ENCODE data around the gene ATP11A.

Gene ATP11A

GRCh38 chr13:112835796-112836195, 146.0 kb downstream of the ATP11A start:
- TF ChIP-seq CTCF (IDR thresholded peaks at IDR 0.05), result no peak
- Histone ChIP-seq H3K9ac (no peak overlapping the region), H3K4me2 (ENCODE audit: low read length) (no peak overlapping the region), H2AFZ (no peak overlapping the region), H3K4me3 (ENCODE audit: low read depth, low read length) (no peak overlapping the region), H3K27me3 (ENCODE audit: control insufficient read depth, insufficient read depth, low read length) (no peaks in the 10 kb centered on the region), H3K4me1 (no peaks in the 10 kb centered on the region), H3K36me3 (ENCODE audit: control insufficient read depth, insufficient read depth, low read length) (no peaks in the 10 kb centered on the region), H3K9me3 (ENCODE audit: control insufficient read depth, low read length) (no peaks in the 10 kb centered on the region), H3K79me2 (no peaks in the 10 kb centered on the region), H3K27ac (no peak overlapping the region)

DNA sequence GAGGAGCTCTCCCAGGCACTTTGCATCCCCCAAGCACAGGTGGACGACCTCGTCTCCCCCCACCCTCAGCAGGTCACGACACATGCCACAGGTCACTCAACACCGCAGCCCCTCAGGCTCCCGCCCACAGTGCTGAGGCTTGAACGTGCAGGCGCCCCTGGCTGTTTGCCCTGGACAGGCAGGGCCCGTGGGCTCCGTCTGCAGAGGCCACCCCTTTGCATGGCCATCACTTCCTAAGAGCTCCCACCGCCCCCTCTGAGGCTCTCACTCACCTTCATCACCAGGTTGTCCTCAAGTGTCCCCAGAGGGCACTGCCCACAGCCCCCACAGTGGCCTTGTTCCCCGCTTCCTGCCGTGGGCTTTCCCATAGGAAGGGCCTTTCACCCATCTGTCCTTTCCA, 147.1 kb downstream of the ATP11A start:
- H3K4me3 ChIP-seq (ENCODE audit: low read depth, low read length), result no peak overlapping the region
- no peaks in the 10 kb centered on the region for H3K79me2 ChIP-seq
- H3K9ac ChIP-seq, result no peak overlapping the region
- H3K4me2 ChIP-seq (ENCODE audit: low read length), result no peak overlapping the region
- no peak overlapping the region for H3K27ac ChIP-seq
- no peaks in the 10 kb centered on the region for H3K9me3 ChIP-seq (ENCODE audit: control insufficient read depth, low read length)
- no peaks in the 10 kb centered on the region for H3K27me3 ChIP-seq (ENCODE audit: control insufficient read depth, insufficient read depth, low read length)
- no peak for TF ChIP-seq CTCF (IDR thresholded peaks at IDR 0.05)
- no peak overlapping the region for H2AFZ ChIP-seq
- H3K4me1 ChIP-seq, result no peaks in the 10 kb centered on the region
- no peaks in the 10 kb centered on the region for H3K36me3 ChIP-seq (ENCODE audit: control insufficient read depth, insufficient read depth, low read length)

DNA sequence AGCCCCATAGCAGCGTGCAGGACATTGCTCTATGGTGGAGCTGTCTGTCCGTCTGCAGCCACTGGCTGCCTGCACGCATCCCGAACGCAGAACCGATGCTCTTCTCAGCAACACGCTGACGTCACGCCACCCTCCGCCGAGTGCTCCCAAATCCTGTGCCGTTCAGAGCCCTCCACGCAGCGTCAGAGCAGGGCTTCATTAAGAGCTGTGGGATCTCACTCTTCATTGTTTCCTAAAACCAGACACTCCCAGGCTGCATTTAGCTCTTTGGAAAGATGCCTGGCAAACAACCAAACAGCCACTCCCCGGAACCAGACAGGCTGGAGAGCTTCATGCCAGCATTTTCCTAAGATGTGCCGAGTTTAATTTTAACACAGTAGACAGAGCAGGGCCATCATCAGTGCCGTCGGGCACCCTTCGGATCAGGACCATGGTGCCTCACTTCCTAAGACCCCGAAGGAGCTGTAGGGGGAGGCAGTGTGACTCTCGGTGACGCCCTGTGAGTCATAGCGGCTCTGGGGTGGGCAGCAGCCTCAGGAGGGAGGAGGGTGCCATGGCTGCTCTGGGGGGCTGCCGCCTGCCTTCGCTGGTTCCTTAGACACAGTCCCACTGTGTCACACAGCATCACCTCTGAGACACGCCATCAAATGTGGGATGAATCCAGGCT, 147.7 kb downstream of the ATP11A start:
- Histone ChIP-seq H3K79me2 (no peaks in the 10 kb centered on the region), H3K4me3 (ENCODE audit: low read depth, low read length) (no peak overlapping the region), H3K4me2 (ENCODE audit: low read length) (no peak overlapping the region), H3K9me3 (ENCODE audit: control insufficient read depth, low read length) (no peaks in the 10 kb centered on the region), H3K4me1 (no peaks in the 10 kb centered on the region), H3K27ac (no peak overlapping the region), H3K27me3 (ENCODE audit: control insufficient read depth, insufficient read depth, low read length) (no peaks in the 10 kb centered on the region), H3K9ac (no peak overlapping the region), H2AFZ (no peak overlapping the region), H3K36me3 (ENCODE audit: control insufficient read depth, insufficient read depth, low read length) (no peaks in the 10 kb centered on the region)
- TF ChIP-seq CTCF (IDR thresholded peaks at IDR 0.05), result no peak

GRCh38 chr13:112838038-112838841, 148.4 kb downstream of the ATP11A start:
- Histone ChIP-seq H3K9me3 (ENCODE audit: control insufficient read depth, low read length) (no peaks in the 10 kb centered on the region), H3K27me3 (ENCODE audit: control insufficient read depth, insufficient read depth, low read length) (no peaks in the 10 kb centered on the region), H3K27ac (no peak overlapping the region), H3K4me3 (ENCODE audit: low read depth, low read length) (no peak overlapping the region), H3K4me1 (no peaks in the 10 kb centered on the region), H2AFZ (no peak overlapping the region), H3K9ac (no peak overlapping the region), H3K4me2 (ENCODE audit: low read length) (no peak overlapping the region), H3K36me3 (ENCODE audit: control insufficient read depth, insufficient read depth, low read length) (no peaks in the 10 kb centered on the region), H3K79me2 (no peaks in the 10 kb centered on the region)
- no peak for TF ChIP-seq CTCF (IDR thresholded peaks at IDR 0.05)

- no peaks in the 10 kb centered on the region for H3K36me3 ChIP-seq (ENCODE audit: control insufficient read depth, insufficient read depth, low read length)
- no peaks in the 10 kb centered on the region for H3K79me2 ChIP-seq
- no peak overlapping the region for H3K27ac ChIP-seq
- no peak overlapping the region for H3K4me2 ChIP-seq (ENCODE audit: low read length)
- no peaks in the 10 kb centered on the region for H3K9me3 ChIP-seq (ENCODE audit: control insufficient read depth, low read length)
- no peaks in the 10 kb centered on the region for H3K27me3 ChIP-seq (ENCODE audit: control insufficient read depth, insufficient read depth, low read length)
- no peak overlapping the region for H3K9ac ChIP-seq
- H3K4me1 ChIP-seq, result no peaks in the 10 kb centered on the region
- TF ChIP-seq CTCF (IDR thresholded peaks at IDR 0.05), result no peak
- no peak overlapping the region for H3K4me3 ChIP-seq (ENCODE audit: low read depth, low read length)
- no peak overlapping the region for H2AFZ ChIP-seq
Observed at GRCh38 chr13:112838842-112839117, 148.9 kb downstream of the ATP11A start.

Data from parathyroid adenoma (tissue), 2 donors.